ENCODE results near the gene TEN1.

- TF ChIP-seq CTCF (IDR thresholded peaks at IDR 0.05; ENCODE audit: low read length) (no peak), EZH2 (optimal IDR thresholded peaks at IDR 0.05; ENCODE audit: low read depth, low read length) (no peak)
Measured at GRCh38 chr17:75965468-75965867, 13.6 kb upstream of the TEN1 start.

Measured in MM.1S (cell line).